Type B pancreatic cell (in vitro differentiated cells): ENCODE data around the gene TBXAS1. TPM values are rescaled to one million over a fixed set of nuclear protein-coding genes. Genes with fewer than 3 reads are reported as not detected.

Experiments used
- DNase-seq: peaks from one replicate; pipeline ENCODE4 v3.0.0; 2021; ENCODE audit warnings: mixed read lengths; ENCODE audit not compliant: unreplicated experiment; ENCODE audit errors: extremely low spot score
- H3K27ac Mint-ChIP-seq: 2 replicates; pipeline ENCODE4 v1.8.0; 2021; ENCODE audit warnings: mild to moderate bottlenecking, mixed read lengths
- H3K27me3 Mint-ChIP-seq: 2 replicates; pipeline ENCODE4 v1.8.0; 2021; ENCODE audit warnings: mixed read lengths
- H3K36me3 Mint-ChIP-seq: 2 replicates; pipeline ENCODE4 v1.8.0; 2021; ENCODE audit warnings: mixed read lengths
- H3K4me1 Mint-ChIP-seq: one replicate; pipeline ENCODE4 v1.8.0; 2021; ENCODE audit warnings: mixed read lengths; ENCODE audit not compliant: unreplicated experiment
- H3K4me3 Mint-ChIP-seq: 2 replicates; pipeline ENCODE4 v1.8.0; 2021; ENCODE audit warnings: mild to moderate bottlenecking, mixed read lengths
- H3K9me3 Mint-ChIP-seq: 2 replicates; pipeline ENCODE4 v1.8.0; 2021; ENCODE audit warnings: mixed read lengths
- CTCF ChIP-seq: fragments of 200-600 bp; sonication (generic); conservative IDR thresholded peaks from 2 replicates; pipeline ENCODE4 v1.5.0; 2021; ENCODE audit warnings: antibody characterized with exemption, mild to moderate bottlenecking
- total RNA-seq: library from RNA; stranded (reverse); gene quantifications from 2 replicates; pipeline ENCODE4 v1.2.1, GENCODE V29; 2021; ENCODE audit warnings: low replicate concordance

TBXAS1 gene
- total RNA-seq, 1 donor from 2014 or later = 5.8 TPM

- no peak for TF ChIP-seq CTCF
- H3K27me3 Mint-ChIP-seq = no peaks in the 10 kb centered on the region
- peaks cover 17% of the 10 kb centered on the region for H3K4me1 Mint-ChIP-seq
- no peak for DNase-seq
- H3K27ac Mint-ChIP-seq = no peak overlapping the region
- H3K9me3 Mint-ChIP-seq = peaks cover 4% of the 10 kb centered on the region
- H3K4me3 Mint-ChIP-seq = no peak overlapping the region
- H3K36me3 Mint-ChIP-seq = no peaks in the 10 kb centered on the region
Observed at GRCh38 chr7:139966949-139967348, 137.9 kb downstream of the TBXAS1 start.

- no peak for TF ChIP-seq CTCF
- Mint-ChIP-seq H3K36me3 (no peaks in the 10 kb centered on the region), H3K4me1 (peaks cover 32% of the 10 kb centered on the region), H3K27ac (no peak overlapping the region), H3K9me3 (no peaks in the 10 kb centered on the region), H3K27me3 (peaks cover 5% of the 10 kb centered on the region), H3K4me3 (no peak overlapping the region)
- DNase-seq = no peak
Observed at GRCh38 chr7:139968931-139969330, 139.9 kb downstream of the TBXAS1 start.

GRCh38 chr7:139972029-139972428 lies 143.0 kb downstream of the TBXAS1 start:
- H3K4me1 Mint-ChIP-seq = peaks cover 32% of the 10 kb centered on the region
- no peak overlapping the region for H3K27ac Mint-ChIP-seq
- H3K4me3 Mint-ChIP-seq = no peak overlapping the region
- TF ChIP-seq CTCF = no peak
- no peaks in the 10 kb centered on the region for H3K9me3 Mint-ChIP-seq
- peaks cover 5% of the 10 kb centered on the region for H3K27me3 Mint-ChIP-seq
- H3K36me3 Mint-ChIP-seq = no peaks in the 10 kb centered on the region
- DNase-seq = no peak

GRCh38 chr7:139973101-139974050 lies 144.3 kb downstream of the TBXAS1 start:
- peaks cover 27% of the 10 kb centered on the region for H3K4me1 Mint-ChIP-seq
- H3K27me3 Mint-ChIP-seq = peaks cover 5% of the 10 kb centered on the region
- H3K27ac Mint-ChIP-seq = no peak overlapping the region
- no peak overlapping the region for H3K4me3 Mint-ChIP-seq
- no peaks in the 10 kb centered on the region for H3K9me3 Mint-ChIP-seq
- no peak for TF ChIP-seq CTCF
- no peaks in the 10 kb centered on the region for H3K36me3 Mint-ChIP-seq
- no peak for DNase-seq

GRCh38 chr7:139974179-139974811 lies 145.2 kb downstream of the TBXAS1 start:
- Mint-ChIP-seq H3K9me3 (no peaks in the 10 kb centered on the region), H3K36me3 (no peaks in the 10 kb centered on the region), H3K27me3 (peaks cover 5% of the 10 kb centered on the region), H3K27ac (no peak overlapping the region), H3K4me3 (no peak overlapping the region), H3K4me1 (peaks cover 19% of the 10 kb centered on the region)
- no peak for DNase-seq
- no peak for TF ChIP-seq CTCF
